ENCODE results near the gene HPCAL1. TPM values are rescaled to one million over a fixed set of nuclear protein-coding genes. Genes with fewer than 3 reads are reported as not detected.

The HPCAL1 gene
- total and polyA plus RNA-seq, 2 of the 8 experiments (the other 6 are each of a cell fraction or from before 2014, with no cell fraction given) = 5.8 to 8.6 TPM

DNA sequence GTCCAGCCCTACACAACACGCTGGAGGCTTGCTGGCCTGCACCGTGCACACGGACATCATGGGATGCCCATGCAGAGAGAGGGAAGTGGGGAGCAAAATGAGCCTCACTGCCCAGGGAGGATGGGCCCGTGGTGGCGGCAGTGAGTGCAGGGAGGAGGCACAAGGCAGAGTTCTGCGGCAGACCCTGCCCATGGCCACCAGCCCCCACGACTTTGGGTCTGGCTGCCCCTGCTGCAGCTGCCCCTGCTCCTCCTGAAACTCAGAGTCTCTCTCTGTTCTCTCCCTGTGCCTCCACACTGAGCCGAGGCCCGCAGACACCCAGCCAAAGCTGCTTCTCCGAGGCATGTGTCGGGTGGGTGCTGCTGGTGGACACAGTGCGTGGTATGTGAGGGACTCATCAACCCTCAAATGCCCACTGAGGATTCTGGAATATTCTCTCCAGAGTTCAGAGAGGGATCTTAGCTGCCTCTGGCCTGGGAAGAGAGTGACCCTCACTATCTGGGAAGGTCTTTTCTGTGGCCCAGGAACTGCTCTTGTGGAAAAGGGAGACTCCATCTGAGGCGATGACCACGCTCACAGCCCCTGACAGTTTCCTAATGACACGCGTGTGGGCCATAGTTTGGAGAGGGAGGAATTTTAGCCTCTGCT lies 45.1 kb upstream of the HPCAL1 start (continued):
- TF ChIP-seq CHD2 (IDR thresholded peaks at IDR 0.05; ENCODE audit: low read length) (no peak), TCF12 (IDR thresholded peaks at IDR 0.05; ENCODE audit: low read depth, low read length) (no peak), KDM1A (IDR thresholded peaks at IDR 0.05; ENCODE audit: borderline replicate concordance, low read length) (no peak), TBP (IDR thresholded peaks at IDR 0.05; ENCODE audit: low read depth, low read length) (no peak)
